RCC 7860 (cell line): ENCODE results near the gene MIA3.

ENCODE experiments used
- DNase-seq: peaks from one replicate; pipeline ENCODE4 v3.0.0-alpha.2; 2015; ENCODE audit warnings: low spot score
- FAIRE-seq: peaks from 2 replicates; lab custom pipeline; 2012; peaks lifted over from hg19 to GRCh38; lab: Jason Lieb, UNC

The MIA3 gene

DNA sequence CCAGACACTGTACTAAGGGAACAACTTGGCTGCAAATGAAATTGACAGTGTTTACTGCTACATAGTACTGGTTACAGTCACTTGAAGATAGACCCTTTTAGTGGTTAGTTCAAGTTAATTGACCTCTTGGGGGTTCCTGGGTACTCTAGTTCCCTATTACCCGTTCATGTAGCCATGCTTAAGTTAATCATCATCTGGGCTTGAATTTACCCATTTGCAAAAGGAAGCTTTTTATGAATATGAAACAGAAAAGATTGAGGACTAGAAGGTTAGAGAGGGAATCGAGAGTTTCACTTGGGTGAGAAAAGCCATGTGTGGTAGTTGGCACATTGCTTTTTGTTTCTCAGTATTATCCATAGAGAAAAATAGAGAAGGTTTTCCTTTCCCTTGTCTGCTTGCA is 2.7 kb downstream of the MIA3 start:
- FAIRE-seq, result no peak
- DNase-seq, result no peak

DNA sequence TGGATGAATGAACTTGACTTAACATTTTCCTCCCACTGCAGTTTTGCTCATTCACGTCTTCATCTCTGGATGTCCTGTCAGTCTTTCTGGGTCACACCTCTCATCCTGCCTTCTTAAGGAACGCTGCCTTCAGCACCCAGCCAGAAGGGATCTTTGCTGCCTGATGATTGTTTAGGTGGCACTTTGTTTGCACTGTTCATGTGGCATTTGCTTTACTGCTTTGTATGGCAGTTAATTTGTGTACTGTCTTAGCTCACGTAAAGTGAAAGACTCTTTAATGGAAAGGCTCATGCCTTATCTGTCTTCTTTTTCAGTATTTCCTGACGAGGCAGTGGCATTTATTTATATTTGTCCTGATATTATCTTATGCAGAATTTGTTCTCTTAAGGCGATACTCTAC is 4.9 kb downstream of the MIA3 start:
- DNase-seq (no peak), FAIRE-seq (no peak)

DNA sequence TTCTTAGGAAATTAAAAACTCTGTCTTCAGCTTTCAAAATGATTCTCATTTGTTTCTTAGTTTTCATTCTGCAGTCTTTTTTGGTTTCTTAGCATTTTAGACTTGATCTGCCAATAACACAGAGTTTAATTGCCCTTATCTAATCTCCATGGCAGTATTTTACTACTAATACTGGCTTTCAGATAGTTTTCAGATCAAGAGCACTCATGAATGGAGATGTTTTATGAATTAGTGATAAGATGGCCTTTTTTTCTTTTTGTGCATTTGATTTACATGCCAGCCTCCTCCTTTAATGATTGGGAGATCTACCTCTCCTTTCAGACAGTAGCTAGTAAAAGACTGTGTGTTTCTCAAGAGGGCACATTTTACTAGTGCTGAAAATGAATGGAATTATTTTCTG is 5.6 kb downstream of the MIA3 start:
- DNase-seq (no peak), FAIRE-seq (no peak)

DNA sequence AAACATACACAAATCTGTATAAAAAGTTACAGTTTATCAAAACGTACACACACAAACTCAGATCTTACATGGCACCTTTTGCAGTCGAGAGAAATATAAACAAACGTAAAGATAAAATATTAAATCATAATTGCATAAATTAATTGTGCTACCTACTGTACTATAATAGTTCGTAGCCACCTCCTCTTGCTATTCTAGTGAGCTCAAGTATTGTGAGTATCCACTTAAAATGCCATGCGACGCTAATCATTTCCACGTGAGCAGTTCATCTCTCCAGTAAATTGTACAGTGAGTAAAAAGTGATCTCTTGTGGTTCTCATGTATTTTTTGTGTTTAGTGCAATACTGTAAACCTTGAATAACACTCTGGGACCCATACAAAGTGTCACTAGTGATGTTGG is 6.3 kb downstream of the MIA3 start:
- FAIRE-seq (no peak), DNase-seq (no peak)

DNA sequence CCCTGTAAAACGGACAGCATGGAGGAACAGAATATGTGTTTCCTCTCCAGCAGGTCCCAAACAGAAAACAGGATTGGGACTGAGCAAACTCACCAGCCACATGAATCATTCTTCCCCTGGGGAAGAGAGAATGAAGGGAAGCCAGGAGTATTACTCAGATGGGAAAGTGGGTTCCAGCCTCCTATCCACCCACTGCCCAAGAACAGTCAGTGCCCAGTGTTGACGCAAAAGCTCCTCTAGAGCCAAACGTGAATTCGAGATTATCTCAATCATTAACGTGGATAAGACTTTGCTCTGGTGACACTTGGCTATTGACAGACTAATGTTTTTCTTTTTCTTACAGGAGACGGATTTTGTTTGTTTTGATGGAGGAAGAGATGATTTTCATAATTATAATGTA is 9.3 kb downstream of the MIA3 start:
- FAIRE-seq (no peak), DNase-seq (no peak)

DNA sequence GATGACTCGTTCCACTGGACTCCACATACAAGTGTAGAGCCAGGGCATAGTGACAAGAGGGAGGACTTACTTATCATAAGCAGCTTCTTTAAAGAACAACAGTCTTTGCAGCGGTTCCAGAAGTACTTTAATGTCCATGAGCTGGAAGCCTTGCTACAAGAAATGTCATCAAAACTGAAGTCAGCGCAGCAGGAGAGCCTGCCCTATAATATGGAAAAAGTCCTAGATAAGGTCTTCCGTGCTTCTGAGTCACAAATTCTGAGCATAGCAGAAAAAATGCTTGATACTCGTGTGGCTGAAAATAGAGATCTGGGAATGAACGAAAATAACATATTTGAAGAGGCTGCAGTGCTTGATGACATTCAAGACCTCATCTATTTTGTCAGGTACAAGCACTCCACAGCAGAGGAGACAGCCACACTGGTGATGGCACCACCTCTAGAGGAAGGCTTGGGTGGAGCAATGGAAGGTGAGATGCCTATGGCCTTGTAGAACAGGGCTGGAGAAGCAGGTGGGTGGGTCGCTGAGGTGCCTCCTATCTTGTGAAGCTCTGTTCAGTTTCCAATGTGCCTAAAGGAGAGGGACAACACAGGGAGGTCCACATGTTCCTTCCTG is 12.1 kb downstream of the MIA3 start:
- FAIRE-seq (no peak), DNase-seq (no peak)

DNA sequence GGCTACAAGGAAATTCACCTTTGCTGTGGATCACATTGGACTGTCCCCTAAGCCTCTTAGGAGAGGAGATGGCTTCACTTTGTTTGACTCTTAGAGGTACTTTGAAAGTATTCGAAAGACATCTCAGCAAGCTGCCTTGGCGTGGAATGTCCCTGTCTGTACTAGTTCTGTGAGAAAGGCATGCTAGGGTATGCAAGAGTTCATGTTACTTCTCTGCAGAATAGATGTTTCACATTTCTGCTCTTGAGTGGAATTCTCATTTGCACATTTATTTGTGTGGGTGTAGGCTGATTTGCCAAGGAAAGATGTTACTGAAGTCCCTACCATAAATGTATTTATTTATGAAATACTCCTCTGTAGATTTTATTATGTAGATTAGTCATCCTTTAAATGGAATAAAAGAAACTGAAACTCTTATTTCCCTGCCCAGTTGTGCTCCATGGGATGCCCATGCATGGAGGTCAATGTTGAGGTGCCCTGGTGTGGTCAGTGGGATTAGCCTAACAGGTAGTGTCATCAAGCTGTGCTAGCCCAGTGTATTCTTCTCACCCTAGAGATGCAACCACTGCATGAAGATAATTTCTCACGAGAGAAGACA is 13.8 kb downstream of the MIA3 start:
- FAIRE-seq, result no peak
- DNase-seq, result no peak

DNA sequence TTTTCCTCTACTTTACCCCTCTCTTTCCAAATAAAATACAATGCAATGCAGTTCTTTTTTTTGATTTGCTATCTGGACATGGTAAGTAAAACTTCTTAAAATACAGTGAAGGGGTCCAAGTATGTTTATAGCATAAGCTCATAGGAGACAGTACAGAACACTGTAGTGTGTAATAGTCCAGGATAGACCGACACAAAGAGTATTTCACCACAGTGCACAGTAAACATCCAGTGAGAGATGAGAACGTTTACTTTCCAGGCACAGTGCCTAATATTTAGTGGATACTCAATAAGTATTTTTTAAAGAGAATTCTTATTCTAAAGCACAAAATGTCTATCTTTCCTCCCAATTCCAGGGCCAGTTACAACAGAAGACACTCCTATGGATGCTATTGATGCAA is 14.9 kb downstream of the MIA3 start:
- DNase-seq (no peak), FAIRE-seq (no peak)

DNA sequence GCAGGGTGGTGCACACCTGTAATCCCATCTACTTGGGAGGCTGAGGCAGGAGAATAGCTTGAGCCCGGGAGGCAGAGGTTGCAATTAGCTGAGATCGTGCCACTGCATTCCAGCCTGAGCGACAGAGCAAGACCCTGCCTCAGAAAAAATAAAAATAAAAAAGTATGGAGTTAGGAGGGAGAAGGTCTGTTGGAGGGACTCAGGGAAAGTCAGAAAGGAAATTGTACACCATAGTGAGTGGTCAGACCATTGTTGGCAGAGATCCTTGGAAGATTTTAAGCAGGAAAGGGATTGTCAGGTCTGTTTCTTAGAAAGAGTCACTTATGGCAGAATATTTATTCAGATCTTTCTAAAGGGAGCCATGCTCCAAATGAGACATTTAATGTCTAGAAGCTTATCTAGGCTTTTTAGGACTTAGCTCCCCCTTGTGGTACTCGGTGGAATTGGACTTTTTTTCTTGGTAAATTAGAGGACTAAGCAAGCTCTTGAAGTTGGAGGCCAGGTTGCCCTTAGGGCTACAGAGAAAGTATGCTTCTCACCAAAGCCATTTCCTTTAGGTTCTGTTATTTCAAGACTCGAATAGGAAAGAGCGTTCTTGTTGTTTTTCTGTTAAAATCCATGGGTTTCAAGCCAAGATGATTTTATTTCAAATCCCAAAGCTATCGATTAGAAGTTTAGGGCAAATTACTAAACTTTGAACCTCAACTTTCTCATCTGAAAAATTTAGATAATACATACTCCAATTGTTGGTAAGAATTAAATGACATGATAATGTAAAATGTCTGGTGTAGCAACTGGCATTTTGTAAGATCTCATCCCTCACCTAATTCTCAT is 16.5 kb downstream of the MIA3 start:
- DNase-seq (peak; percentile 76), FAIRE-seq (peak; percentile 80)

DNA sequence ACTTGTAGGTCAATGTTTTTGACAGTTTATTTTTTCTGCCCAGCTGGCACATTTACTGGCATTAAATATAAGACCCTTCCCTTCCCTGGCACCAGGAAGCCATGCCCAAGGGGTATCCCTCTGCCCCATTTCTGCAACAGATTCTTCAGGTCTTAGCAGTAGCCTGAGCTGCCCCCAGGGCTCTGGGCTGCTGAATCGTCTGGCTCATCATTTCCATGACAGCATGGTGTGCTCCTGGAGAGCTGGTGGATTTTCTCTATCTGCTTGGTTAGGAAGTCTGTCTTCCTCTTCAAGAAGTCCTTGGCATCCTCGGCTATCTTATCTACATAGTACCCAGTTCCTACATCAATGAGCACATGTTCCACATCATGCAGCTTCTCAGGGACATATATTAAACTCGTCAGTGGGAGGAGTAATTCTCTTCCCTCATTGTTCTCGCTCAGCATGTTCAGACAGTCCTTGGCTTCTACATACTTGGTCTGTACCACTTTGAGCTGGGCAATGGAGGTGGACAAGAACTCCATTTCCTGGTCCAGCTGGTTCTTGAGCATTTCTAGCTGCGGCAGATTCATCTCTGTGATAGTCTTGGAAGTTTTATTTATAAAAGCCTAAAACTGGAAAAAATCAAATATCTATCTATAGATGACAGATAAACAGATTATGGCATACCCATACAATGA is 23.5 kb downstream of the MIA3 start:
- no peak for DNase-seq
- no peak for FAIRE-seq

DNA sequence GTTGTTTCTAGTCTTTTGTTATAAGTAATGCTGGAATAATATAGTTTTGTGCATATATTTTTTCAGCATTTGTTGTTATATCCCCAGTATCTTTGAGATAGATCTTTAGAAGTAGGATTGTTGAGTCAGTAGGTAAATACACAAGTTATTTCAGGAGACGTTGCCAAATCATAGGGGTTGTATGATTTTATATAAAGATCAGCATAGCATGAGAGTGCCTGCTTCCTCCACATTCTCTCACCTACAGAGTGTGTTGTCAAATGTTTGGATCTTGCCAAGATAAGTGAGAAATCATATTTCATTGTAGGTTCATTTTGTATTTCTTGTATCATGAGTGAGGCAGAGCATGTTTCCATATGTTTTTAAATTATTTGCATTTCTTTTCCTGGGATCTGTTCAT is 24.6 kb downstream of the MIA3 start:
- no peak for FAIRE-seq
- DNase-seq, result no peak

DNA sequence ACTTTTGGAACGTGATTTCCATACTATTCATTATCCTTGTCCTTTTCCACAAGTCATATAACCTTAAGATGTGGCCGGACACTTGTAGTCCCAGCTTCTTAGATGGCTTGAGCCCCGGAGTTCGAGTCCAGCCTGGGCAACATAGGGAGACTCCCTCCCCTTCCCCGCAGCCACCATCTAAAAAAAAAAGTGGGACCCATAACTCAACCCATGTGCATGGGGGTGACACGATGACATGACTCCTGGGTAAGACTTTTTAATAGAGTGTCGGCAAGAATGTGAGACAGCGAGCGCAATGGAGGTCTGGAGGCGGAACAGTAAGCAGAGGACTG is 25.7 kb downstream of the MIA3 start:
- no peak for DNase-seq
- no peak for FAIRE-seq

DNA sequence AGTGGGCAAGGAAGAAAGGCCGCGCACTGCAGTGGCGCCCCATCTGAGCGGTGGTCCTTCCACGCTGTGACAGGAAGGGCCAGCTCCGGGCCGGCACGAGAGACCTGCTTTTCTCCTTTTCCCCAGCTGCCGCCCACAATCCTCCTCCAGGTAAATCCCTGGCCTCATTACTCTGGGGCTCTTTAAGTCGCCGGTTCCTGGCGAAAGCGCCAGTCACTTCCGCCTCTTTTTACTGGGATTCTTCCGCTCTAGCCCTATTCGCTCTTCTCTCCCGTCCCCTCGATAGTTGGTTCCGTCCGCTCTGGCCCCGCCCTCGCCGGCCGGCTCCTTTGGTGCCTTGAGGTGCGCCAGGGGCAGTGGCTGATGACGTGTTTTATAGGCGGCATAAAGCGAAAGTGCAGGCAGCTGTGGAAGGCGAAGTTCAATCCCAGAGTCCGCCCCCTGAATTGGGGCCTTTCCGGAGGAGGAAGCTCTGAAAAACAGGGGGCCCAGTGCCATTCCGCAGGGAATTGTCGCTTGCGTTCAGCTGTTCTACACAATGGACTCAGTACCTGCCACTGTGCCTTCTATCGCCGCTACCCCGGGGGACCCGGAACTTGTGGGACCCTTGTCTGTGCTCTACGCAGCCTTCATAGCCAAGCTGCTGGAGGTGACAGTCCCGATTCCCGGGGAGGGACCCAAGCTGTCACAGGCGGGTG is 26.2 kb downstream of the MIA3 start:
- DNase-seq (peak; percentile 97), FAIRE-seq (peak; percentile 98)

DNA sequence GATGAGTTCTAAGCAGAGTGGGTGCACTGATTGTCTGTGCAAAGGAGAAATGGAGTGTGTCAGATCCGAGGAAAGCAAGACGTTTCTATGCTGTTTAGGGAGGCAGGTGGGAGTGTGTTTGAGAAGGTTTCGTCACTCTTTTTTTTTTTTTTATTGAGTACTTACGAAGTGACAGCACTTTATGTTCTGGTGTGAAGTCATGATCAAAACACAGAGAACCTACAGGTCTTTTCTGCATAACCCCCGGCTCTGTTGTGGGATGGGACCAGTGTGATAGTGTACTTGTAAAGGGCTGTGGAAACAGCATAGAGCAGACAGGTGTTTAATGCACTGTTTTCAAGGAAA is 26.7 kb downstream of the MIA3 start:
- no peak for FAIRE-seq
- no peak for DNase-seq

DNA sequence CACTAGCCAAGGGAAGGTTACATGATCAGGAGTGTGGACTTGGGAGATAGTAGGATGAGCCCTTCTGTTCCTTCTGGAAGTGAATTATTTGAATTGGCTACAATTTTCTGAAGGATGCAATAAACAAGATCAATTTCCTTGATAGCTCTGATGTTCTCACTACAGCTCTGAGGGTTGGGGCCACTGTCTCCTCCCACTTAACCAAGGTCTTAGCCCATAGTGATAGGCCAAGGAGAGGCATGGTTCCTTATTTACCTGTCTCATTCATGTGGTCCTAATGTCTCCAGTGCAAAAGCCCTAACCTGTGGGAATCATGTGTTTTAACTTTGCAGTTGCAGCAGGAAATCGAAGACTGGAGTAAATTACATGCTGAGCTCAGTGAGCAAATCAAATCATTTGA is 34.8 kb downstream of the MIA3 start:
- DNase-seq (no peak), FAIRE-seq (no peak)

DNA sequence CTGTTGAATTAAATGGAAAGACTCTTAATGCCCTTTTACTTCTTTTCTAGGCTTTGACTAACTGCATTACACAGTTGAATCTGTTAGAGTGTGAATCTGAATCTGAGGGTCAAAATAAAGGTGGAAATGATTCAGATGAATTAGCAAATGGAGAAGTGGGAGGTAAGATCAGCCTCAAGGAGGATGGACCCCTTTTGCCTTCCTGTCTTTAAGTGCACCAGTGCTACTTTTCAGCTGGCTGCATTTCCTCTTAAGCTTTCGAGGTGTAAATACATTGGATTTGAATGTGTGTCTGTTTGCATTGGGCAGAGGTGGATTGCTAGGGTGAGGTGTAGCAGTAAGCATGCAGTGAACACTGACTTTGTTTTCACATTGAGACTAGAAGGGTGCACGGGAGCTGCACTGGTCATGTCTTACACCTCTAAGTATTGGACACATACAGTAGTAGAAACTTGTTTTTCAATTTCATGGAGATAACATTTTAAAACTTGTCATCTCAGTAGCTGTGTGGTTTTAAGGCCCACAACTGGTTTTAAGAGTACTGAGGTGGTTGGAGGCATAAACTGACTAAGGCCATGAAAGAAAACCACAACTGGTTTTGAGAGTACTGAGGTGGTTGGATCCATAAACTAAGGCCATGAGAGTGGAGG is 35.4 kb downstream of the MIA3 start:
- FAIRE-seq, result no peak
- DNase-seq, result no peak

DNA sequence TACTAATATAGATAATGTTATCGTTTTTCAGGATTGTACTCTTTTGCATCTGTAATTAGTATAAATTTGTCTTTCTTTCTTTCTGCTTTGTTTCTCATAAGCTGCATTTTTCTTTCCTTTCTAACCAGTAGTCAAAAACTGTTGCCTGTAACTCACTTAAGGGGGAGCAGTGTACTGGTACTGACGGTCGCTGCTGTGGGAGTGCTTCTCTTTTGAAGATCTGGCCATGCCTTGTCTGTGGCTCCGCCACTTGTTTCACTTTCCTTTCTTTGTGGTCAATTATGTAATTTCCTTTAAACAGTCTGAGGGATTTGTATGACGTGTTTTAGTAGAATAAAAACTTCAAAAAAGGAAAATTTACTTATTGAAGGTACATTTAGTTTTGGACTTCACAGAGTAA is 37.0 kb downstream of the MIA3 start:
- FAIRE-seq (no peak), DNase-seq (no peak)

DNA sequence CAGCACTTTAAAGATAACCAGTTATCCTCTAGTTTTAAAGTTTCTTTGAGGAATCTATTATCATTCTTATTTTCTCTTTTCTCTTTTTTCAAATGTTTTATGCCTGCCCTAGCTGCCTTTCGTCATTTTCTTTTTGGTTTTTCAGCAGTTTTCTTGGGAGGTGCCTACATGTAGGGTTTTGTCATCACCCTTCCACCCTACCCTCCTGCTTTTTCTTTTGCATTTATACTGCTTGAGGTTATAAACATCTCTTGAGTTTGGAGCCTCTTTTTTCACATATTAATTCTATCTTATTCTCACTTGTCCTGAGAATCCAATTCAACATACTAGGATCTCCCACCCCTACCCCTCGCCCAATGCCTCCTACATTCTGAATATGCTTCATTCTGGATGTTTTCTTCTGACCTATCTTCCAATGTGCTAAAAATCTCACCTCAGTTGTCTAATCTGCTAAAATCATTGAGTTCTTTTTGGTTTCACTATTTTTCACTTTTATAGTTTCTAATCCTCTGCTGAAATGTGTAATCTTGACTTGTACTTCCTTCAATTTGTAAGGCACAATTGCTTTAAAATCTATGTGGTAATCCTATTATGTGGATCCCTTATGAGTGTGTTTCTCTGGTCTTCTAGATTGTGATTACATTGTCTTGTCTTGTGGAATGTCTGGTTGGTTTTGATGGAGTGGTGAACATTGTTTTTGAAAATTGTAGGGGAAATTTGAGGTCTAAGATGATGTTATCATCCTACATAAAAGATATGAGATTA is 38.7 kb downstream of the MIA3 start:
- DNase-seq (no peak), FAIRE-seq (no peak)

DNA sequence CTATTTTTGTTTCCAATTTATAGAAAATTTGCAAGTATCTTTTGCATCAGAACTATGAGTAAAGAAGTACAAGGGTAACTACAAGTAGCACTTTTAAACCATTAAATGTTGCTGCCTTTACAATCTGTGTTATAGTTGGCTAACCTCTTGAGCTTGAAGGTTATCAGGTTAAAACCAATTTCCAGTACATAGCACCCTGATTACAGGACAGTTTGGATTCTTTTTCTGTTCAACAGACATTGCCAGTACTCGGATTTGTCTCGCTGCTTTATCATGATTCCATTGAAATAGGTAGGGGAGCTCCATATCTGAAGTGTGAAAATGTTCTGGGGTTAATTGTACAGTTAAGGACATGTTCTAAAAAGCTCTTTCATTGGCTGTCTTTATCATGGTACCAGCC is 40.0 kb downstream of the MIA3 start:
- DNase-seq, result no peak
- no peak for FAIRE-seq

DNA sequence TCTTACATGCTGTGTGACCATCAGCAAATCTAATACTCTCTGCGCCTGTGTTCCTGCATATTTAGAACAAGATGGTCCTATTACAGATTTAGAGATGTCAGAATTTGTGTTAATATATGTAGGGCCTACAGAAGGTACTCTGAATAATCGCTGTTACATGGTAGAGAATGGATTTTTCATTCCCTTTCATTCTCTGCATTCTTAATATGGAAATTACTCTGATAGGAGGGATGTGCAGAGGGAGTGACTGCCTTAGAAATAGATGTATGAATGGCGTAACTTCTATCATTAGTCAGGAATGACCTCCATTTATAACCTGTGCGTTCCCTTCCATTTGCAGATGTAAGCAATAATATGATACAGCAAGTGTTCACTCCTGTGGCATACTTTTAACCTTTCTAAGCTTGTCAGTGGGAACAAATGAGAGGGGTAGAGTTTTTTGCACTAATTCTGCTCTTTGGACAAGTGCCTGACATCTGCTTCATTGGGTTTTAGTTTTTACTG is 45.6 kb downstream of the MIA3 start:
- no peak for DNase-seq
- no peak for FAIRE-seq
